Measurements from ENCODE around the gene SLIRP.

GRCh38 chr14:77763316-77763715, 55.4 kb downstream of the SLIRP start:
- TF ChIP-seq CTCF (conservative IDR thresholded peaks at IDR 0.05; ENCODE audit: low read depth, low read length) (no peak), POLR2A (IDR thresholded peaks at IDR 0.05; ENCODE audit: low read depth, low read length) (no peak), RCOR1 (IDR thresholded peaks at IDR 0.05; ENCODE audit: insufficient replicate concordance, low read length) (no peak), SMC3 (IDR thresholded peaks at IDR 0.05; ENCODE audit: low read depth, low read length) (no peak), MXI1 (IDR thresholded peaks at IDR 0.05; ENCODE audit: borderline replicate concordance, low read depth, low read length) (no peak), RAD21 (IDR thresholded peaks at IDR 0.05; ENCODE audit: low read length) (no peak)
